ENCODE measurements around the gene SERPINB7.

GRCh38 chr18:63828656-63829055 is 53.4 kb downstream of the SERPINB7 start:
- no peak for TF ChIP-seq CTCF (IDR thresholded peaks at IDR 0.05; ENCODE audit: borderline replicate concordance, extremely low read depth, low read length, poor library complexity, severe bottlenecking)
- no peak for TF ChIP-seq EZH2 (IDR thresholded peaks at IDR 0.05; ENCODE audit: borderline replicate concordance, low read depth, low read length, severe bottlenecking)

Measured in DND-41 (cell line).